ENCODE results near the gene TUFT1. TPM values are rescaled to one million over a fixed set of nuclear protein-coding genes. Genes with fewer than 3 reads are reported as not detected.
A peak's percentile ranks its signal among the peaks of the same experiment; 100 is the strongest.

The TUFT1 gene
- total RNA-seq, 1 experiment from 2014 or later, result 31.4 TPM

GRCh38 chr1:151512801-151513625 is 27.1 kb upstream of the TUFT1 start:
- no peaks in the 10 kb centered on the region for H3K27me3 Mint-ChIP-seq (ENCODE audit: unreplicated experiment)
- H3K4me3 Mint-ChIP-seq (ENCODE audit: low read depth, unreplicated experiment), result peak overlapping the region; percentile 76
- CTCF ChIA-PET, result interaction anchor here (0.6 to 2.4 kb wide), 7 partner anchors 18 to 69 kb away, joined by 3 to 7 read pairs (median 5); partner anchors contain the start of genes POGZ and TUFT1
- peaks cover 77% of the 10 kb centered on the region for H3K36me3 Mint-ChIP-seq (ENCODE audit: insufficient read depth, unreplicated experiment)
- H3K9me3 Mint-ChIP-seq (ENCODE audit: low read depth, unreplicated experiment), result no peaks in the 10 kb centered on the region
- peak; percentile 93 for DNase-seq
- intact Hi-C loops (cut with micrococcal nuclease; ENCODE audit: unreplicated experiment), result loop anchor here (1.0 to 5.0 kb wide), 3 partner anchors 54 to 316 kb away; partner anchors contain the start of genes PIP5K1A and POGZ
- BruUV-seq (replicated peaks), result TSS peak; percentile 77
- TF ChIP-seq CTCF (IDR thresholded peaks at IDR 0.05; ENCODE audit: unreplicated experiment), result no peak
- H3K4me1 Mint-ChIP-seq (ENCODE audit: low read depth, unreplicated experiment), result peaks cover 46% of the 10 kb centered on the region
- peak overlapping the region; percentile 87 for H3K27ac Mint-ChIP-seq (ENCODE audit: unreplicated experiment)

- H3K9me3 Mint-ChIP-seq (ENCODE audit: low read depth, unreplicated experiment), result no peaks in the 10 kb centered on the region
- intact Hi-C loops (cut with micrococcal nuclease; ENCODE audit: unreplicated experiment), result loop anchor here (1.0 to 5.0 kb wide), 3 partner anchors 54 to 316 kb away; partner anchors contain the start of genes PIP5K1A and POGZ
- CTCF ChIA-PET, result interaction anchor here (0.6 to 2.4 kb wide), 9 partner anchors 19 to 167 kb away, joined by 3 to 7 read pairs (median 4); partner anchors contain the start of genes POGZ and TUFT1
- peaks cover 82% of the 10 kb centered on the region for H3K36me3 Mint-ChIP-seq (ENCODE audit: insufficient read depth, unreplicated experiment)
- BruUV-seq (replicated peaks), result no TSS peak
- peak; percentile 93 for DNase-seq
- H3K27ac Mint-ChIP-seq (ENCODE audit: unreplicated experiment), result peak overlapping the region; percentile 87
- peak overlapping the region; percentile 76 for H3K4me3 Mint-ChIP-seq (ENCODE audit: low read depth, unreplicated experiment)
- H3K4me1 Mint-ChIP-seq (ENCODE audit: low read depth, unreplicated experiment), result peaks cover 46% of the 10 kb centered on the region
- TF ChIP-seq CTCF (IDR thresholded peaks at IDR 0.05; ENCODE audit: unreplicated experiment), result no peak
- H3K27me3 Mint-ChIP-seq (ENCODE audit: unreplicated experiment), result no peaks in the 10 kb centered on the region
Measured at GRCh38 chr1:151513626-151514121, 26.4 kb upstream of the TUFT1 start.

- DNase-seq, result no peak
- Mint-ChIP-seq H3K4me1 (ENCODE audit: low read depth, unreplicated experiment) (peaks cover 46% of the 10 kb centered on the region), H3K27ac (ENCODE audit: unreplicated experiment) (peak overlapping the region; percentile 87), H3K36me3 (ENCODE audit: insufficient read depth, unreplicated experiment) (peaks cover 86% of the 10 kb centered on the region), H3K4me3 (ENCODE audit: low read depth, unreplicated experiment) (peak overlapping the region; percentile 76), H3K9me3 (ENCODE audit: low read depth, unreplicated experiment) (no peaks in the 10 kb centered on the region), H3K27me3 (ENCODE audit: unreplicated experiment) (no peaks in the 10 kb centered on the region)
- intact Hi-C loops (cut with micrococcal nuclease; ENCODE audit: unreplicated experiment), result loop anchor here (5.0 kb wide), 1 partner anchor 317 kb away; the partner anchor contains the start of gene PIP5K1A
- TF ChIP-seq CTCF (IDR thresholded peaks at IDR 0.05; ENCODE audit: unreplicated experiment), result no peak
- BruUV-seq (replicated peaks), result no TSS peak
- CTCF ChIA-PET, result interaction anchor here (0.6 to 2.4 kb wide), 7 partner anchors 25 to 167 kb away, joined by 3 to 7 read pairs (median 4); partner anchors contain the start of gene TUFT1
Measured at GRCh38 chr1:151514366-151514765, 25.7 kb upstream of the TUFT1 start.

DNA sequence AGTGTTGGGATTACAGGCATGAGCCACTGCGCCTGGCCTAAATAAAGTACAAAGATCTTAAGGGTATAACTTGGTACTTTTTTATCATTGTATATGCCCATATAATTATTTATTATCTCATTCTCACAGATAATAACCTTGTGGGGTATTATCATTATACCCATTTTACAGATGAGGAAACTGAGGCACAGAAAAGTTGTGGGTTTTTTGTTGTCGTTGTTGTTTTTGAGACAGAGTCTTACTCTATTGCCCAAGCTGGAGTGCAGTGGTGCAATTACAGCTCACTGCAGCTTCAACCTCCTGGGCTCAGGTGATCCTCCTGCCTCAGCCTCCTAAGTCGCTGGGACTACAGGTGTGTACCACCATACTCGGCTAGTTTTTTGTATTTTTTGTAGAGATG is 24.8 kb upstream of the TUFT1 start:
- BruUV-seq (replicated peaks), result no TSS peak
- H3K4me1 Mint-ChIP-seq (ENCODE audit: low read depth, unreplicated experiment), result peaks cover 48% of the 10 kb centered on the region
- peak overlapping the region; percentile 68 for H3K27ac Mint-ChIP-seq (ENCODE audit: unreplicated experiment)
- no peaks in the 10 kb centered on the region for H3K9me3 Mint-ChIP-seq (ENCODE audit: low read depth, unreplicated experiment)
- TF ChIP-seq CTCF (IDR thresholded peaks at IDR 0.05; ENCODE audit: unreplicated experiment), result no peak
- DNase-seq, result no peak
- H3K4me3 Mint-ChIP-seq (ENCODE audit: low read depth, unreplicated experiment), result peak overlapping the region; percentile 76
- intact Hi-C loops (cut with micrococcal nuclease; ENCODE audit: unreplicated experiment), result no loop called here
- H3K27me3 Mint-ChIP-seq (ENCODE audit: unreplicated experiment), result no peaks in the 10 kb centered on the region
- CTCF ChIA-PET, result no interaction called here
- peaks cover 88% of the 10 kb centered on the region for H3K36me3 Mint-ChIP-seq (ENCODE audit: insufficient read depth, unreplicated experiment)
